Lower leg skin (tissue), 3 donors: ENCODE data around the gene ABHD12.
"Not testable (repeated sequence)": the region's sequence is repeated elsewhere in the genome, so short reads cannot be mapped to it uniquely, and the experiment has no call there.

Experiments used
- CTCF ChIP-seq, 3 donors: fragments of 450-650 bp; IDR thresholded peaks; one replicate each; pipeline ENCODE4 v1.5.1; 2016; ENCODE audit warnings: antibody characterized with exemption in 3 of 3, mild to moderate bottlenecking in 3 of 3, moderate library complexity in 2 of 3
- POLR2A ChIP-seq, 2 donors: fragments of 450-650 bp; IDR thresholded peaks; one replicate each; pipeline ENCODE4 v1.6.1; 2016 to 2017; ENCODE audit warnings: antibody characterized with exemption in 2 of 2, mild to moderate bottlenecking in 1 of 2, moderate library complexity in 1 of 2

DNA sequence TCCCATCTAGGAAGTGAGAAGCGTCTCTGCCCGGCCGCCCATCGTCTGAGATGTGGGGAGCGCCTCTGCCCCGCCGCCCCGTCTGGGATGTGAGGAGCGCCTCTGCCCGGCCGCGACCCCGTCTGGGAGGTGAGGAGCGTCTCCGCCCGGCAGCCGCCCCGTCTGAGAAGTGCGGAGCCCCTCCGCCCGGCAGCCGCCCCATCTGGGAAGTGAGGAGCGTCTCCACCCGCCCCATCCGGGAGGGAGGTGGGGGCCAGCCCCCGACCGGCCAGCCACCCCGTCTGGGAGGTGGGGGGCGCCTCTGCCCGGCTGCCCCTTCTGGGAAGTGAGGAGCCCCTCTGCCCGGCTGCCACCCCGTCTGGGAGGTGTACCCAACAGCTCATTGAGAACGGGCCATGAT, 77.9 kb downstream of the ABHD12 start:
- TF ChIP-seq CTCF, POLR2A (IDR thresholded peaks at IDR 0.05): not testable (repeated sequence)
